HepG2 (cell line): ENCODE data around the gene TCFL5. TPM values are rescaled to one million over a fixed set of nuclear protein-coding genes. Genes with fewer than 3 reads are reported as not detected.

Experiments
- ASH2L ChIP-seq: fragments of 300-600, 200-600 bp; sonication (generic); IDR thresholded peaks from 2 replicates; pipeline ENCODE4 v1.7.0; 2017; ENCODE audit warnings: low read depth, mild to moderate bottlenecking, moderate library complexity, mixed read lengths, low read length; ENCODE audit not compliant: insufficient read length
- HNRNPUL1 ChIP-seq: fragments of 200-400 bp; formaldehyde crosslinking; IDR thresholded peaks from 2 replicates; pipeline ENCODE4 v1.6.1; 2017; ENCODE audit warnings: low read depth, mild to moderate bottlenecking, low read length, moderate library complexity
- NONO ChIP-seq, 2 experiments: fragments of 450-650 bp in 1 of 2; sonication (generic) in 1 of 2; formaldehyde crosslinking in 1 of 2; IDR thresholded peaks in 1 of 2; conservative IDR thresholded peaks in 1 of 2; 2 replicates each; pipeline versions ENCODE4 v1.6.1 to v1.8.0; 2017 to 2022; ENCODE audit warnings: mild to moderate bottlenecking in 1 of 2, missing genetic modification reagents in 1 of 2, moderate library complexity in 1 of 2
- SAFB2 ChIP-seq: sonication (generic); formaldehyde crosslinking; IDR thresholded peaks from 2 replicates; pipeline ENCODE4 v1.5.1; 2020; ENCODE audit warnings: missing genetic modification reagents, low read depth, mild to moderate bottlenecking, borderline replicate concordance
- TRIM24 ChIP-seq: sonication (generic); formaldehyde crosslinking; IDR thresholded peaks from 2 replicates; pipeline ENCODE4 v1.8.0; 2022; ENCODE audit warnings: mild to moderate bottlenecking, missing genetic modification reagents
- ZNF431 ChIP-seq: sonication (generic); formaldehyde crosslinking; IDR thresholded peaks from 2 replicates; pipeline ENCODE4 v1.9.0; 2022; ENCODE audit warnings: missing genetic modification reagents, low read depth, mild to moderate bottlenecking, borderline replicate concordance
- ZNF496 ChIP-seq: sonication (generic); formaldehyde crosslinking; IDR thresholded peaks from 2 replicates; pipeline ENCODE4 v1.8.1; 2023; ENCODE audit warnings: mild to moderate bottlenecking, moderate library complexity, missing genetic modification reagents; ENCODE audit not compliant: insufficient replicate concordance
- polyA plus RNA-seq, 8 experiments: library from polyadenylated mRNA; depleted of rRNA in 3 of 8; stranded (reverse) in 7 of 8; unstranded in 1 of 8; fragments of >200 nt; fragmentation: Illumina TruSeq in 4 of 8; extraction: Trizol in 4 of 8; gene quantifications; 2 replicates each; pipeline versions ENCODE4 v1.2.1 to v1.2.3, GENCODE V29; 2011 to 2016; ENCODE audit warnings: low read depth in 4 of 8, missing spikeins in 1 of 8, mixed read lengths in 1 of 8; ENCODE audit not compliant: insufficient read depth in 1 of 8
- total RNA-seq, 5 experiments: library from RNA; depleted of rRNA; stranded (reverse); fragments of >200 nt; fragmentation: Illumina TruSeq; extraction: Trizol; gene quantifications; 2 replicates each; pipeline ENCODE4 v1.2.3, GENCODE V29; 2016; ENCODE audit warnings: low read depth in 1 of 5
- TF ChIP-seq, protein P1 (sequence below): sonication (generic); formaldehyde crosslinking; IDR thresholded peaks from 2 replicates; pipeline ENCODE4 v1.9.0; 2021; ENCODE audit warnings: missing genetic modification reagents, borderline replicate concordance
- TF ChIP-seq, protein P2 (sequence below): sonication (generic); formaldehyde crosslinking; IDR thresholded peaks from 2 replicates; pipeline ENCODE4 v1.4.0; 2020; ENCODE audit warnings: mild to moderate bottlenecking, missing genetic modification reagents, borderline replicate concordance
- TF ChIP-seq, protein P3 (sequence below): sonication (generic); formaldehyde crosslinking; IDR thresholded peaks from 2 replicates; pipeline ENCODE4 v1.4.0; 2020; ENCODE audit warnings: missing genetic modification reagents
- TF ChIP-seq, protein P4 (sequence below): sonication (generic); formaldehyde crosslinking; IDR thresholded peaks from 2 replicates; pipeline ENCODE4 v1.4.0; 2020; ENCODE audit warnings: missing genetic modification reagents

The TCFL5 gene
- total and polyA plus RNA-seq, 2 of the 13 experiments (the other 11 are each of a cell fraction or from before 2014, with no cell fraction given): 14.8 to 20.0 TPM

DNA sequence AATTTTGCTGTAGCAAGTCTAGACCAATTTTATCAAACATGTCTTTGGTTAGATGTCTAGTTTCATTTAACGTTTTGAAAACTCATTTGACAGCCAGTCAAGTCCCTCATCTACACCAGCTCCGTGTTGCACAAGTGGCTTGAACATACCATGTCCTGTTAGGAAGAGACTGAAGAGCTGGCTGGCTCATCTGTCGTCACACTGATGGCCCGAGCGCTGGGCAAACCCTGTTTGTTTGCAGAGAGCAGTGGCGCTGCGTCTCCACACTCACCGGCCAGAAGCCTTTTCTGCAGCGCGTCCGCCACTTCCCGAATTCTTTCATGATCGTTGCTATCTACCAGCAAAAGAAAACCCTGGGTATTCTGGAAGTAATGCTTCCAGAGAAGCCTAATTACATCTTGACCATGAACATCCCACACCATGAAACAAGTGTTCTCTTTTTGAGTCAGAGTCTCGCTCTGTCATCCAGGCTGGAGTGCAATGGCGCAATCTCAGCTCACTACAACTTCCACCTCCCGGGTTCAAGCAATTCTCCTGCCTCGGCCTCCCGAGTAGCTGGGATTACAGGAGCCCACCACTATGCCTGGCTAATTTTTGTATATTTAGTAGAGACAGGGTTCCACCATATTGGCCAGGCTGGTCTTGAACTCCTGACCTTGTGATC is 10.7 kb upstream of the TCFL5 start (continued):
- TF ChIP-seq ASH2L (peak; percentile 23), TRIM24 (no peak), ZNF431 (CRISPR knock-in tag) (no peak), ZNF496 (CRISPR knock-in tag) (no peak), NONO (IDR thresholded peaks at IDR 0.05) (no peak), NONO (CRISPR knock-in tag; conservative IDR thresholded peaks at IDR 0.05) (no peak), HNRNPUL1 (no peak), SAFB2 (CRISPR knock-in tag) (no peak)
- TF ChIP-seq, protein P1, sequence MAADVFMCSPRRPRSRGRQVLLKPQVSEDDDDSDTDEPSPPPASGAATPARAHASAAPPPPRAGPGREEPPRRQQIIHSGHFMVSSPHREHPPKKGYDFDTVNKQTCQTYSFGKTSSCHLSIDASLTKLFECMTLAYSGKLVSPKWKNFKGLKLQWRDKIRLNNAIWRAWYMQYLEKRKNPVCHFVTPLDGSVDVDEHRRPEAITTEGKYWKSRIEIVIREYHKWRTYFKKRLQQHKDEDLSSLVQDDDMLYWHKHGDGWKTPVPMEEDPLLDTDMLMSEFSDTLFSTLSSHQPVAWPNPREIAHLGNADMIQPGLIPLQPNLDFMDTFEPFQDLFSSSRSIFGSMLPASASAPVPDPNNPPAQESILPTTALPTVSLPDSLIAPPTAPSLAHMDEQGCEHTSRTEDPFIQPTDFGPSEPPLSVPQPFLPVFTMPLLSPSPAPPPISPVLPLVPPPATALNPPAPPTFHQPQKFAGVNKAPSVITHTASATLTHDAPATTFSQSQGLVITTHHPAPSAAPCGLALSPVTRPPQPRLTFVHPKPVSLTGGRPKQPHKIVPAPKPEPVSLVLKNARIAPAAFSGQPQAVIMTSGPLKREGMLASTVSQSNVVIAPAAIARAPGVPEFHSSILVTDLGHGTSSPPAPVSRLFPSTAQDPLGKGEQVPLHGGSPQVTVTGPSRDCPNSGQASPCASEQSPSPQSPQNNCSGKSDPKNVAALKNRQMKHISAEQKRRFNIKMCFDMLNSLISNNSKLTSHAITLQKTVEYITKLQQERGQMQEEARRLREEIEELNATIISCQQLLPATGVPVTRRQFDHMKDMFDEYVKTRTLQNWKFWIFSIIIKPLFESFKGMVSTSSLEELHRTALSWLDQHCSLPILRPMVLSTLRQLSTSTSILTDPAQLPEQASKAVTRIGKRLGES (CRISPR knock-in tag): no peak
- TF ChIP-seq, protein P2, sequence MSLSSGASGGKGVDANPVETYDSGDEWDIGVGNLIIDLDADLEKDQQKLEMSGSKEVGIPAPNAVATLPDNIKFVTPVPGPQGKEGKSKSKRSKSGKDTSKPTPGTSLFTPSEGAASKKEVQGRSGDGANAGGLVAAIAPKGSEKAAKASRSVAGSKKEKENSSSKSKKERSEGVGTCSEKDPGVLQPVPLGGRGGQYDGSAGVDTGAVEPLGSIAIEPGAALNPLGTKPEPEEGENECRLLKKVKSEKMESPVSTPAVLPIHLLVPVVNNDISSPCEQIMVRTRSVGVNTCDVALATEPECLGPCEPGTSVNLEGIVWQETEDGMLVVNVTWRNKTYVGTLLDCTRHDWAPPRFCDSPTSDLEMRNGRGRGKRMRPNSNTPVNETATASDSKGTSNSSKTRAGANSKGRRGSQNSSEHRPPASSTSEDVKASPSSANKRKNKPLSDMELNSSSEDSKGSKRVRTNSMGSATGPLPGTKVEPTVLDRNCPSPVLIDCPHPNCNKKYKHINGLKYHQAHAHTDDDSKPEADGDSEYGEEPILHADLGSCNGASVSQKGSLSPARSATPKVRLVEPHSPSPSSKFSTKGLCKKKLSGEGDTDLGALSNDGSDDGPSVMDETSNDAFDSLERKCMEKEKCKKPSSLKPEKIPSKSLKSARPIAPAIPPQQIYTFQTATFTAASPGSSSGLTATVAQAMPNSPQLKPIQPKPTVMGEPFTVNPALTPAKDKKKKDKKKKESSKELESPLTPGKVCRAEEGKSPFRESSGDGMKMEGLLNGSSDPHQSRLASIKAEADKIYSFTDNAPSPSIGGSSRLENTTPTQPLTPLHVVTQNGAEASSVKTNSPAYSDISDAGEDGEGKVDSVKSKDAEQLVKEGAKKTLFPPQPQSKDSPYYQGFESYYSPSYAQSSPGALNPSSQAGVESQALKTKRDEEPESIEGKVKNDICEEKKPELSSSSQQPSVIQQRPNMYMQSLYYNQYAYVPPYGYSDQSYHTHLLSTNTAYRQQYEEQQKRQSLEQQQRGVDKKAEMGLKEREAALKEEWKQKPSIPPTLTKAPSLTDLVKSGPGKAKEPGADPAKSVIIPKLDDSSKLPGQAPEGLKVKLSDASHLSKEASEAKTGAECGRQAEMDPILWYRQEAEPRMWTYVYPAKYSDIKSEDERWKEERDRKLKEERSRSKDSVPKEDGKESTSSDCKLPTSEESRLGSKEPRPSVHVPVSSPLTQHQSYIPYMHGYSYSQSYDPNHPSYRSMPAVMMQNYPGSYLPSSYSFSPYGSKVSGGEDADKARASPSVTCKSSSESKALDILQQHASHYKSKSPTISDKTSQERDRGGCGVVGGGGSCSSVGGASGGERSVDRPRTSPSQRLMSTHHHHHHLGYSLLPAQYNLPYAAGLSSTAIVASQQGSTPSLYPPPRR: no peak
- TF ChIP-seq, protein P3, sequence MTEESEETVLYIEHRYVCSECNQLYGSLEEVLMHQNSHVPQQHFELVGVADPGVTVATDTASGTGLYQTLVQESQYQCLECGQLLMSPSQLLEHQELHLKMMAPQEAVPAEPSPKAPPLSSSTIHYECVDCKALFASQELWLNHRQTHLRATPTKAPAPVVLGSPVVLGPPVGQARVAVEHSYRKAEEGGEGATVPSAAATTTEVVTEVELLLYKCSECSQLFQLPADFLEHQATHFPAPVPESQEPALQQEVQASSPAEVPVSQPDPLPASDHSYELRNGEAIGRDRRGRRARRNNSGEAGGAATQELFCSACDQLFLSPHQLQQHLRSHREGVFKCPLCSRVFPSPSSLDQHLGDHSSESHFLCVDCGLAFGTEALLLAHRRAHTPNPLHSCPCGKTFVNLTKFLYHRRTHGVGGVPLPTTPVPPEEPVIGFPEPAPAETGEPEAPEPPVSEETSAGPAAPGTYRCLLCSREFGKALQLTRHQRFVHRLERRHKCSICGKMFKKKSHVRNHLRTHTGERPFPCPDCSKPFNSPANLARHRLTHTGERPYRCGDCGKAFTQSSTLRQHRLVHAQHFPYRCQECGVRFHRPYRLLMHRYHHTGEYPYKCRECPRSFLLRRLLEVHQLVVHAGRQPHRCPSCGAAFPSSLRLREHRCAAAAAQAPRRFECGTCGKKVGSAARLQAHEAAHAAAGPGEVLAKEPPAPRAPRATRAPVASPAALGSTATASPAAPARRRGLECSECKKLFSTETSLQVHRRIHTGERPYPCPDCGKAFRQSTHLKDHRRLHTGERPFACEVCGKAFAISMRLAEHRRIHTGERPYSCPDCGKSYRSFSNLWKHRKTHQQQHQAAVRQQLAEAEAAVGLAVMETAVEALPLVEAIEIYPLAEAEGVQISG (CRISPR knock-in tag): no peak
- TF ChIP-seq, protein P4, sequence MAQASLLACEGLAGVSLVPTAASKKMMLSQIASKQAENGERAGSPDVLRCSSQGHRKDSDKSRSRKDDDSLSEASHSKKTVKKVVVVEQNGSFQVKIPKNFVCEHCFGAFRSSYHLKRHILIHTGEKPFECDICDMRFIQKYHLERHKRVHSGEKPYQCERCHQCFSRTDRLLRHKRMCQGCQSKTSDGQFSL (CRISPR knock-in tag): no peak
